Neural cell (in vitro differentiated cells): ENCODE data around the gene ERFL. TPM values are rescaled to one million over a fixed set of nuclear protein-coding genes. Genes with fewer than 3 reads are reported as not detected.

Source experiments
- H2AFZ ChIP-seq: fragments of 200-600, 300-800 bp; sonication (generic), shearing (Covaris generic); 2 replicates; pipeline ENCODE4 v1.6.0; 2014; ENCODE audit warnings: low read depth, mild to moderate bottlenecking, antibody characterized with exemption, low read length, moderate library complexity
- H3F3A ChIP-seq: fragments of 200-600 bp; shearing (Covaris generic); 2 replicates; pipeline ENCODE4 v1.6.1; 2016; ENCODE audit warnings: mild to moderate bottlenecking, moderate library complexity, mixed read lengths, antibody characterized with exemption, low read length; ENCODE audit not compliant: insufficient read depth, poor library complexity, severe bottlenecking
- H3K27ac ChIP-seq: fragments of 200-600, 300-800 bp; sonication (generic), shearing (Covaris generic); 2 replicates; pipeline ENCODE4 v1.5.1; 2014; ENCODE audit warnings: mild to moderate bottlenecking, low read length, moderate library complexity
- H3K27me3 ChIP-seq: fragments of 300-800, 200-600 bp; sonication (generic), shearing (Covaris generic); 2 replicates; pipeline ENCODE4 v1.6.0; 2014; ENCODE audit warnings: mild to moderate bottlenecking, low read depth, low read length, moderate library complexity; ENCODE audit not compliant: insufficient read depth
- H3K36me3 ChIP-seq: fragments of 300-800, 200-600 bp; sonication (generic), shearing (Covaris generic); 2 replicates; pipeline ENCODE4 v1.5.1; 2014; ENCODE audit warnings: mild to moderate bottlenecking, antibody characterized with exemption, low read length, moderate library complexity; ENCODE audit not compliant: insufficient read depth
- H3K4me2 ChIP-seq: fragments of 300-800, 200-600 bp; sonication (generic), shearing (Covaris generic); 2 replicates; pipeline ENCODE4 v1.6.0; 2014; ENCODE audit warnings: mild to moderate bottlenecking, low read length
- H3K4me3 ChIP-seq: fragments of 300-800, 200-600 bp; sonication (generic), shearing (Covaris generic); 2 replicates; pipeline ENCODE4 v1.5.1; 2014; ENCODE audit warnings: mild to moderate bottlenecking, low read length, moderate library complexity
- H3K79me2 ChIP-seq: fragments of 200-600 bp; shearing (Covaris generic); replicated peaks from 2 replicates; pipeline ENCODE4 v1.6.0; 2014; ENCODE audit warnings: mild to moderate bottlenecking, low read length, moderate library complexity; ENCODE audit not compliant: insufficient read depth
- H3K9ac ChIP-seq: fragments of 300-800, 200-600 bp; sonication (generic), shearing (Covaris generic); 2 replicates; pipeline ENCODE4 v1.6.1; 2016; ENCODE audit warnings: mild to moderate bottlenecking, low read length, mixed read lengths
- H3K9me2 ChIP-seq: fragments of 200-600 bp; shearing (Covaris generic); 2 replicates; pipeline ENCODE4 v1.6.1; 2016; ENCODE audit warnings: mild to moderate bottlenecking, low read length, mixed read lengths; ENCODE audit not compliant: insufficient read depth
- H3K9me3 ChIP-seq: fragments of 200-600, 300-800 bp; sonication (generic), shearing (Covaris generic); 2 replicates; pipeline ENCODE4 v1.6.1; 2016; ENCODE audit warnings: mild to moderate bottlenecking, mixed run types, low read length, moderate library complexity, mixed read lengths
- H4K20me1 ChIP-seq: fragments of 200-600 bp; shearing (Covaris generic); 2 replicates; pipeline ENCODE4 v1.6.1; 2016; ENCODE audit warnings: mild to moderate bottlenecking, mixed run types; ENCODE audit not compliant: insufficient read depth
- EP300 ChIP-seq: fragments of 450-650 bp; conservative IDR thresholded peaks from 2 replicates; pipeline ENCODE4 v1.6.1; 2014; ENCODE audit warnings: antibody characterized with exemption, mild to moderate bottlenecking, moderate library complexity; ENCODE audit not compliant: poor library complexity, severe bottlenecking
- EZH2 ChIP-seq: fragments of 200-600, 300-800 bp; shearing (Covaris generic), sonication (generic); IDR thresholded peaks from 2 replicates; pipeline ENCODE4 v1.6.1; 2014; ENCODE audit warnings: antibody characterized with exemption, low read length, borderline replicate concordance, mild to moderate bottlenecking; ENCODE audit not compliant: insufficient read depth, poor library complexity, severe bottlenecking
- MXI1 ChIP-seq: fragments of 450-650 bp; conservative IDR thresholded peaks from 2 replicates; pipeline ENCODE4 v1.6.1; 2014; ENCODE audit warnings: antibody characterized with exemption, mild to moderate bottlenecking; ENCODE audit not compliant: poor library complexity, severe bottlenecking
- POLR2AphosphoS5 ChIP-seq: IDR thresholded peaks from 2 replicates; pipeline ENCODE4 v1.6.1; 2012
- RAD21 ChIP-seq: fragments of 450-650 bp; conservative IDR thresholded peaks from 2 replicates; pipeline ENCODE4 v1.6.1; 2014; ENCODE audit warnings: antibody characterized with exemption, mild to moderate bottlenecking, moderate library complexity
- SMC3 ChIP-seq: fragments of 450-650 bp; conservative IDR thresholded peaks from 2 replicates; pipeline ENCODE4 v1.6.1; 2014; ENCODE audit warnings: antibody characterized with exemption, mild to moderate bottlenecking, moderate library complexity; ENCODE audit not compliant: poor library complexity
- TAF1 ChIP-seq: IDR thresholded peaks from 2 replicates; pipeline ENCODE4 v1.6.1; 2012; ENCODE audit warnings: low read depth
- polyA plus RNA-seq: library from polyadenylated mRNA; depleted of rRNA; stranded (reverse); fragments of >200 nt; gene quantifications from 2 replicates; pipeline ENCODE4 v1.2.3, GENCODE V29; 2014
- TF ChIP-seq, protein P1 (sequence below): IDR thresholded peaks from 2 replicates; pipeline ENCODE4 v1.6.1; 2012; ENCODE audit warnings: borderline replicate concordance
- TF ChIP-seq, protein P2 (sequence below): fragments of 450-650 bp; IDR thresholded peaks from 2 replicates; pipeline ENCODE4 v1.5.1; 2014; ENCODE audit warnings: antibody characterized with exemption, mild to moderate bottlenecking, moderate library complexity; ENCODE audit not compliant: poor library complexity, severe bottlenecking

Gene ERFL
- polyA plus RNA-seq, 1 donor from 2014 or later = 0.31 TPM

DNA sequence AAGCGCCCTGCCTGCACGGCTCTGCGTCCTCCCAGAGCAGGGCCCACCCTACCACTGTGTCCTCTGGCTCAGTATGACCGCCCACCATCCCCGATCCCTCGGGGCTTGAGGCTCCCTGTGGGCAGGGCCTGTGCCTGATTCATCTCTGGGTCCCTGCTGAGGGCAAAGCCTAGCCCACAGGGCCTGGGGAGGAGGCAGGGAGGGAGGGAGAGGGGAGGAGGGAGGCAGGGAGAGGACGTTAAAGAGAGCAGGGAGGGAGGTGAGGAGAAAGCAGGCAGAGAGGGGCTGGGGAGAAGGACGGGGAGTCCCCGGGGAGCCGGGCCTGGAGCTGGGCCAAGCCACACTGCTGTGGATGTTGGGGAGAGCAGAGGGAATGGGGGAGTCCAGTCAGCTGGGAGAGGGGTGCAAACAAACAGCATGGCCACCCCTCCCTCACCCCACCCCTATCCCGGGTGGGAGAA is 4.0 kb upstream of the ERFL start:
- Histone ChIP-seq H3K4me2 (no peak overlapping the region), H2AFZ (no peak overlapping the region), H3K9me3 (no peaks in the 10 kb centered on the region), H3K27me3 (peaks cover 94% of the 10 kb centered on the region), H3F3A (no peaks in the 10 kb centered on the region), H3K9me2 (no peaks in the 10 kb centered on the region), H3K27ac (no peak overlapping the region), H4K20me1 (no peaks in the 10 kb centered on the region), H3K4me3 (no peak overlapping the region), H3K36me3 (no peaks in the 10 kb centered on the region), H3K9ac (no peak overlapping the region), H3K79me2 (no peaks in the 10 kb centered on the region)
- TF ChIP-seq POLR2AphosphoS5 = no peak
- TF ChIP-seq SMC3 = no peak
- TF ChIP-seq TAF1 = no peak
- TF ChIP-seq, protein P1, sequence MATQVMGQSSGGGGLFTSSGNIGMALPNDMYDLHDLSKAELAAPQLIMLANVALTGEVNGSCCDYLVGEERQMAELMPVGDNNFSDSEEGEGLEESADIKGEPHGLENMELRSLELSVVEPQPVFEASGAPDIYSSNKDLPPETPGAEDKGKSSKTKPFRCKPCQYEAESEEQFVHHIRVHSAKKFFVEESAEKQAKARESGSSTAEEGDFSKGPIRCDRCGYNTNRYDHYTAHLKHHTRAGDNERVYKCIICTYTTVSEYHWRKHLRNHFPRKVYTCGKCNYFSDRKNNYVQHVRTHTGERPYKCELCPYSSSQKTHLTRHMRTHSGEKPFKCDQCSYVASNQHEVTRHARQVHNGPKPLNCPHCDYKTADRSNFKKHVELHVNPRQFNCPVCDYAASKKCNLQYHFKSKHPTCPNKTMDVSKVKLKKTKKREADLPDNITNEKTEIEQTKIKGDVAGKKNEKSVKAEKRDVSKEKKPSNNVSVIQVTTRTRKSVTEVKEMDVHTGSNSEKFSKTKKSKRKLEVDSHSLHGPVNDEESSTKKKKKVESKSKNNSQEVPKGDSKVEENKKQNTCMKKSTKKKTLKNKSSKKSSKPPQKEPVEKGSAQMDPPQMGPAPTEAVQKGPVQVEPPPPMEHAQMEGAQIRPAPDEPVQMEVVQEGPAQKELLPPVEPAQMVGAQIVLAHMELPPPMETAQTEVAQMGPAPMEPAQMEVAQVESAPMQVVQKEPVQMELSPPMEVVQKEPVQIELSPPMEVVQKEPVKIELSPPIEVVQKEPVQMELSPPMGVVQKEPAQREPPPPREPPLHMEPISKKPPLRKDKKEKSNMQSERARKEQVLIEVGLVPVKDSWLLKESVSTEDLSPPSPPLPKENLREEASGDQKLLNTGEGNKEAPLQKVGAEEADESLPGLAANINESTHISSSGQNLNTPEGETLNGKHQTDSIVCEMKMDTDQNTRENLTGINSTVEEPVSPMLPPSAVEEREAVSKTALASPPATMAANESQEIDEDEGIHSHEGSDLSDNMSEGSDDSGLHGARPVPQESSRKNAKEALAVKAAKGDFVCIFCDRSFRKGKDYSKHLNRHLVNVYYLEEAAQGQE = no peak
- no peak for TF ChIP-seq MXI1
- no peak for TF ChIP-seq RAD21
- TF ChIP-seq EP300 = no peak
- TF ChIP-seq EZH2 = no peak
- TF ChIP-seq, protein P2, sequence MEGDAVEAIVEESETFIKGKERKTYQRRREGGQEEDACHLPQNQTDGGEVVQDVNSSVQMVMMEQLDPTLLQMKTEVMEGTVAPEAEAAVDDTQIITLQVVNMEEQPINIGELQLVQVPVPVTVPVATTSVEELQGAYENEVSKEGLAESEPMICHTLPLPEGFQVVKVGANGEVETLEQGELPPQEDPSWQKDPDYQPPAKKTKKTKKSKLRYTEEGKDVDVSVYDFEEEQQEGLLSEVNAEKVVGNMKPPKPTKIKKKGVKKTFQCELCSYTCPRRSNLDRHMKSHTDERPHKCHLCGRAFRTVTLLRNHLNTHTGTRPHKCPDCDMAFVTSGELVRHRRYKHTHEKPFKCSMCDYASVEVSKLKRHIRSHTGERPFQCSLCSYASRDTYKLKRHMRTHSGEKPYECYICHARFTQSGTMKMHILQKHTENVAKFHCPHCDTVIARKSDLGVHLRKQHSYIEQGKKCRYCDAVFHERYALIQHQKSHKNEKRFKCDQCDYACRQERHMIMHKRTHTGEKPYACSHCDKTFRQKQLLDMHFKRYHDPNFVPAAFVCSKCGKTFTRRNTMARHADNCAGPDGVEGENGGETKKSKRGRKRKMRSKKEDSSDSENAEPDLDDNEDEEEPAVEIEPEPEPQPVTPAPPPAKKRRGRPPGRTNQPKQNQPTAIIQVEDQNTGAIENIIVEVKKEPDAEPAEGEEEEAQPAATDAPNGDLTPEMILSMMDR = no peak

DNA sequence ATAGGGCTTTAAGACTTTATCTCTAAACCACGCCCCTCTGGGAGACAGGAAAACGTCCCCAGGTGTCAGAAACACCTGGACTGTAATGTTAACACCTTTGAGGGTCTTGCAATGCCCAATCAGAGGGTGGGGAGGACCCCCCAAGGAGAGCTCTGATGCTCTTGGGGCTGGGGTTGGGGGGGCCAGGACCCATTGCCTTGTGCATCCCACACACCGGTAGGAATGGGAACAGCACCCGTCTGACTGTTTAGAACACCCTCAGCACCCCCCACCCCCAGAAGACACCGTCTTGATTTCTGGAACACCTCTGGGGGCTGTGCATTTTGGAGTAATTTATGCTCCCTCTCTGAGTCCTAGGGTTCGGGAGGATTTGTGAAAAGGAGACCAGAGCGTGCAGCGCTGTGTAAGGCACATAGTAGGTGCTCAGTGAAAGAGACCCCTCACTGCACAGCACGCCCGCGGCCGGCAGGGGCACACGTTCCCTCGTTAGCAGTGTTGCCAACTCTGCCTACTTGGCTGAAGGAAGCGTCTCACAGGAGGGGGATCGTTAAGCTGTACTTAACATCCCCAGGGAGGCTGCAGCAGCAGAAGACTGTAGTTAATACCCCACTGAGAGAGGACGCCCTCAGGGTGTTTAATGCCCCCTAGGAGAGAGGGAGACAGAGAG is 2.8 kb upstream of the ERFL start:
- Histone ChIP-seq H3K9me3 (no peaks in the 10 kb centered on the region), H3K27me3 (peaks cover 96% of the 10 kb centered on the region), H3K9me2 (no peaks in the 10 kb centered on the region), H3K4me3 (no peak overlapping the region), H3K9ac (no peak overlapping the region), H3F3A (no peaks in the 10 kb centered on the region), H4K20me1 (no peaks in the 10 kb centered on the region), H3K27ac (no peak overlapping the region), H3K36me3 (no peaks in the 10 kb centered on the region), H3K4me2 (no peak overlapping the region), H2AFZ (no peak overlapping the region), H3K79me2 (no peaks in the 10 kb centered on the region)
- TF ChIP-seq RAD21 = no peak
- TF ChIP-seq, protein P2 = peak; percentile 49
